Cardiac fibroblast (primary cell): ENCODE measurements around the gene SLC25A21.

ENCODE experiments used
- DNase-seq, 2 donors: peaks; one replicate each; pipeline versions ENCODE4 v3.0.0 to v3.0.0-alpha.2; 2010; ENCODE audit warnings: low read depth in 2 of 2
- H3K4me3 ChIP-seq, 2 donors: replicated peaks in 1 of 2; 1 replicate in 1 of 2; 2 replicates in 1 of 2; pipeline ENCODE4 v1.5.1; 2011; ENCODE audit warnings: low read depth in 2 of 2, low read length in 2 of 2, mild to moderate bottlenecking in 2 of 2, moderate library complexity in 1 of 2
- TF ChIP-seq, protein P1 (sequence below): IDR thresholded peaks from one replicate; pipeline ENCODE4 v1.5.1; 2011; ENCODE audit warnings: low read depth, mild to moderate bottlenecking, low read length, inconsistent platforms

Gene SLC25A21

DNA sequence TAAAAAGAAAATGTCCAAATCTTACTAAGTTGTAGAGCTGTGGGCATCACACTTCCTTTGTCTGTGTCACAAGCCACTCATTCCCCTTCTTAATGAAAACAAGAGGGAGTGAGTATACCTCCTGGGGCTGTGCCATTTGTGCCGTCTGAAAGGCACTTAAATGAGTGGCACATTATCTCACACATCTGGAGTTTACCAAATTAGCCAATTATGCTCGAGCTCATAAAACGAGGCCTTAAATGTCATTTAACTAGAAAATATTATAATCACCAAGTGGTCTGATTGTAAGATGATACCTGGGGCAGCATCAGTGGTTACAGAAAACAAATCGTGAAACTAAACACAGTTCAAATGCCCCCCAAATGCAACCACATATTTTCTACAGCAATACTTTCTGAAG lies 364.7 kb downstream of the SLC25A21 start:
- TF ChIP-seq, protein P1, sequence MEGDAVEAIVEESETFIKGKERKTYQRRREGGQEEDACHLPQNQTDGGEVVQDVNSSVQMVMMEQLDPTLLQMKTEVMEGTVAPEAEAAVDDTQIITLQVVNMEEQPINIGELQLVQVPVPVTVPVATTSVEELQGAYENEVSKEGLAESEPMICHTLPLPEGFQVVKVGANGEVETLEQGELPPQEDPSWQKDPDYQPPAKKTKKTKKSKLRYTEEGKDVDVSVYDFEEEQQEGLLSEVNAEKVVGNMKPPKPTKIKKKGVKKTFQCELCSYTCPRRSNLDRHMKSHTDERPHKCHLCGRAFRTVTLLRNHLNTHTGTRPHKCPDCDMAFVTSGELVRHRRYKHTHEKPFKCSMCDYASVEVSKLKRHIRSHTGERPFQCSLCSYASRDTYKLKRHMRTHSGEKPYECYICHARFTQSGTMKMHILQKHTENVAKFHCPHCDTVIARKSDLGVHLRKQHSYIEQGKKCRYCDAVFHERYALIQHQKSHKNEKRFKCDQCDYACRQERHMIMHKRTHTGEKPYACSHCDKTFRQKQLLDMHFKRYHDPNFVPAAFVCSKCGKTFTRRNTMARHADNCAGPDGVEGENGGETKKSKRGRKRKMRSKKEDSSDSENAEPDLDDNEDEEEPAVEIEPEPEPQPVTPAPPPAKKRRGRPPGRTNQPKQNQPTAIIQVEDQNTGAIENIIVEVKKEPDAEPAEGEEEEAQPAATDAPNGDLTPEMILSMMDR: no peak
- no peak for DNase-seq
- no peak overlapping the region for H3K4me3 ChIP-seq

- peak in 1 of 2 donors; percentile 5 for DNase-seq
- TF ChIP-seq, protein P1: no peak
- H3K4me3 ChIP-seq: no peak overlapping the region
These were observed 367.3 kb downstream of the SLC25A21 start for GRCh38 chr14:36805131-36805559.

- TF ChIP-seq, protein P1: no peak
- H3K4me3 ChIP-seq: no peak overlapping the region
- DNase-seq: no peak
These were observed 374.8 kb downstream of the SLC25A21 start for GRCh38 chr14:36797634-36798033.

DNA sequence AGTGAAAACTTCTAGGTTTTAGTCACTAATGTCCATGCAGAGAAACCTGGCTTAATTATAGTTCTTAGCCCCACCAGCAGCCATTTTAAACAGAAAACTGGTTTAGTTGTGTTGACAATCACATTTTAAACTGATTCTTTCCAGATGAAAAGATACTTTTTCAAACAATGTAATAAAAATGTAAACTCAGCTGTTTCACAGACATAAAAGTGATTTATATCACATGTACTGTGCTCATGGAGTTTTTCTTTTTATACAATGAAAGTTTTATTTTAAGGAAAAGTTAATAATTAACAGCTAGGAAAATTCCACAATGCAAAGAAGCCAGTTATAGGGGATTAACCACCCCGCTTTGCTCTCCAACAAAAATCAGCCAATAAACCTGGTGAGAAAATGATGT lies 381.0 kb downstream of the SLC25A21 start:
- TF ChIP-seq, protein P1: no peak
- no peak for DNase-seq
- no peak overlapping the region for H3K4me3 ChIP-seq

- no peak for DNase-seq
- TF ChIP-seq, protein P1: no peak
- no peak overlapping the region for H3K4me3 ChIP-seq
These were observed 386.9 kb downstream of the SLC25A21 start for GRCh38 chr14:36785511-36785910.

- peak in 1 of 2 donors; percentile 1 for DNase-seq
- TF ChIP-seq, protein P1: no peak
- H3K4me3 ChIP-seq: no peak overlapping the region
These were observed 387.9 kb downstream of the SLC25A21 start for GRCh38 chr14:36784541-36784940.

DNA sequence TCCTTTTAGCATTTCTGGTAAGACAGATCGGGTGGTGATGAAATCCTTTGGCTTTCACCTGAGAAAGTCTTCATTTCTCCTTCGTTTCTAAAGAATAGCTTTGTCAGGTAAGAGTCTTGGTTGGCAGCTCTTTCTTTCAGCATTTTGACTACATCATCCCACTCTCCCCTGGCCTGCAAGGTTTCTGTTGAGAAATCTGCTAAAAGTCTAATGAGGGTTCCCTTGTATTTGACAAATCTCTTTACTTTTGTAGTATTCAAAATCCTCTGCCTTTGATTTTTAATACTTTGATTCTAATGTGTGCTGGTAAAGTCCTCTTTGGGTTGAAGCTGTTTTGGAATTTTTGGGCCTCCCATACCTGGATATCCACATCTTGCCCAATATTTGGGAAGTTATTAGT lies 390.5 kb downstream of the SLC25A21 start:
- no peak overlapping the region for H3K4me3 ChIP-seq
- no peak for DNase-seq
- TF ChIP-seq, protein P1: no peak
